Astrocyte (in vitro differentiated cells and primary cell): Measurements from ENCODE around the gene KRT6C. TPM values are rescaled to one million over a fixed set of nuclear protein-coding genes. Genes with fewer than 3 reads are reported as not detected.

ENCODE experiments used
- DNase-seq: peaks from one replicate; pipeline ENCODE4 v3.0.0-alpha.2; 2010; ENCODE audit warnings: low read depth
- FAIRE-seq: peaks from 2 replicates; lab custom pipeline; 2011; peaks lifted over from hg19 to GRCh38; lab: Jason Lieb, UNC
- H2AFZ ChIP-seq: 2 replicates; pipeline ENCODE4 v1.6.0; 2012; ENCODE audit warnings: low read depth, low read length, inconsistent platforms
- H3K27ac ChIP-seq: 2 replicates; pipeline ENCODE4 v1.5.1; 2011; ENCODE audit warnings: low read depth, low read length, inconsistent platforms
- H3K27me3 ChIP-seq: 2 replicates; pipeline ENCODE4 v1.6.0; 2011; ENCODE audit warnings: low read length, inconsistent platforms; ENCODE audit not compliant: insufficient read depth
- H3K36me3 ChIP-seq: 2 replicates; pipeline ENCODE4 v1.5.1; 2011; ENCODE audit warnings: low read length, inconsistent platforms; ENCODE audit not compliant: insufficient read depth
- H3K4me1 ChIP-seq: 2 replicates; pipeline ENCODE4 v1.5.1; 2011; ENCODE audit warnings: low read length, inconsistent platforms; ENCODE audit not compliant: insufficient read depth
- H3K4me2 ChIP-seq: 2 replicates; pipeline ENCODE4 v1.6.0; 2012; ENCODE audit warnings: low read length, inconsistent platforms
- H3K4me3 ChIP-seq: 2 replicates; pipeline ENCODE4 v1.5.1; 2011; ENCODE audit warnings: low read depth, mild to moderate bottlenecking, low read length, inconsistent platforms; ENCODE audit not compliant: insufficient read depth
- H3K79me2 ChIP-seq: 2 replicates; pipeline ENCODE4 v1.6.0; 2012; ENCODE audit warnings: mild to moderate bottlenecking, low read length, inconsistent platforms; ENCODE audit not compliant: insufficient read depth
- H3K9ac ChIP-seq: 2 replicates; pipeline ENCODE4 v1.6.0; 2012; ENCODE audit warnings: mild to moderate bottlenecking, low read length, inconsistent platforms
- H3K9me3 ChIP-seq: 2 replicates; pipeline ENCODE4 v1.5.1; 2012; ENCODE audit warnings: low read depth, mild to moderate bottlenecking, low read length, inconsistent platforms; ENCODE audit not compliant: insufficient read depth
- H4K20me1 ChIP-seq: 2 replicates; pipeline ENCODE4 v1.6.0; 2012; ENCODE audit warnings: low read length, inconsistent platforms; ENCODE audit not compliant: insufficient read depth
- H3K27ac Mint-ChIP-seq: one replicate; pipeline ENCODE4 v1.8.0; 2021; ENCODE audit warnings: mild to moderate bottlenecking, mixed read lengths; ENCODE audit not compliant: unreplicated experiment
- H3K27me3 Mint-ChIP-seq: one replicate; pipeline ENCODE4 v1.8.0; 2021; ENCODE audit warnings: low read depth, mixed read lengths; ENCODE audit not compliant: unreplicated experiment
- H3K36me3 Mint-ChIP-seq: one replicate; pipeline ENCODE4 v1.8.0; 2021; ENCODE audit warnings: low read depth, mixed read lengths; ENCODE audit not compliant: unreplicated experiment
- H3K4me1 Mint-ChIP-seq: one replicate; pipeline ENCODE4 v1.8.0; 2021; ENCODE audit warnings: low read depth, mixed read lengths; ENCODE audit not compliant: unreplicated experiment
- H3K4me3 Mint-ChIP-seq: one replicate; pipeline ENCODE4 v1.8.0; 2021; ENCODE audit warnings: mild to moderate bottlenecking, moderate library complexity, mixed read lengths; ENCODE audit not compliant: unreplicated experiment
- H3K9me3 Mint-ChIP-seq: one replicate; pipeline ENCODE4 v1.8.0; 2021; ENCODE audit warnings: mild to moderate bottlenecking, mixed read lengths; ENCODE audit not compliant: unreplicated experiment
- EZH2 ChIP-seq: IDR thresholded peaks from 2 replicates; pipeline ENCODE4 v1.6.1; 2012; ENCODE audit warnings: mild to moderate bottlenecking, low read length, inconsistent platforms; ENCODE audit not compliant: insufficient read depth
- total RNA-seq: library from RNA; stranded (reverse); gene quantifications from 2 replicates; pipeline ENCODE4 v1.2.1, GENCODE V29; 2021
- TF ChIP-seq, protein P1 (sequence below): IDR thresholded peaks from 2 replicates; pipeline ENCODE4 v1.5.1; 2011; ENCODE audit warnings: low read depth, mild to moderate bottlenecking, inconsistent platforms, low read length, moderate library complexity; ENCODE audit not compliant: insufficient read depth

Gene KRT6C
- total RNA-seq, 1 donor from 2014 or later: not detected

DNA sequence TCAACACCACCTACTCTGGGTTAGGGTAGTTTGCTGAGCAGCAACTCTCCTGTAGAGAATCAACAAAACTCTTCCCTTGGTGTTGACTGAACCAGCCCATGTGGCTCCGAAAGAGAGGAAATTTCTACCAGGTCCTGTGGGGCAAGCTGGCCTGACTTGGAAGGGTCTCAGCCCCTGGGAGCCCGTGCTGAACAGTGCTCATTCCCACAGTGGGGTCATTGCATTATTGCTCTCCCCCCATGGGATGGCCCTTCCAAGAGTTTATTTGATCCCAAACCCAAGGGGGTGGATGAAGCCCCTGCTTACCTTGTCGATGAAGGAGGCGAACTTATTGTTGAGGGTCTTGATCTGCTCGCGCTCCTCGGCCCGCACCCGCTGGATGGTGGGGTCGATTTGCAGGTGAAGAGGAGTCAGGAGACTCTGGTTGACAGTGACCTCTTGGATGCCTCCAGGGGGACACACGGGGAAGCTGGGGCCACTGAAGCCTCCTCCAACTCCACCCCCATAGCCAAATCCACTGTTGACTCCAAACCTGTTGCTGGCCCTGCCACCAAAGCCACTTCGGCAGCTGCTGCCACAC is 40.0 kb downstream of the KRT6C start:
- FAIRE-seq (no peak), DNase-seq (no peak)
- peaks cover 50% of the 10 kb centered on the region for H3K27me3 Mint-ChIP-seq
- no peak overlapping the region for H3K9ac ChIP-seq
- no peaks in the 10 kb centered on the region for H3K79me2 ChIP-seq
- TF ChIP-seq, protein P1, sequence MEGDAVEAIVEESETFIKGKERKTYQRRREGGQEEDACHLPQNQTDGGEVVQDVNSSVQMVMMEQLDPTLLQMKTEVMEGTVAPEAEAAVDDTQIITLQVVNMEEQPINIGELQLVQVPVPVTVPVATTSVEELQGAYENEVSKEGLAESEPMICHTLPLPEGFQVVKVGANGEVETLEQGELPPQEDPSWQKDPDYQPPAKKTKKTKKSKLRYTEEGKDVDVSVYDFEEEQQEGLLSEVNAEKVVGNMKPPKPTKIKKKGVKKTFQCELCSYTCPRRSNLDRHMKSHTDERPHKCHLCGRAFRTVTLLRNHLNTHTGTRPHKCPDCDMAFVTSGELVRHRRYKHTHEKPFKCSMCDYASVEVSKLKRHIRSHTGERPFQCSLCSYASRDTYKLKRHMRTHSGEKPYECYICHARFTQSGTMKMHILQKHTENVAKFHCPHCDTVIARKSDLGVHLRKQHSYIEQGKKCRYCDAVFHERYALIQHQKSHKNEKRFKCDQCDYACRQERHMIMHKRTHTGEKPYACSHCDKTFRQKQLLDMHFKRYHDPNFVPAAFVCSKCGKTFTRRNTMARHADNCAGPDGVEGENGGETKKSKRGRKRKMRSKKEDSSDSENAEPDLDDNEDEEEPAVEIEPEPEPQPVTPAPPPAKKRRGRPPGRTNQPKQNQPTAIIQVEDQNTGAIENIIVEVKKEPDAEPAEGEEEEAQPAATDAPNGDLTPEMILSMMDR: no peak
- TF ChIP-seq EZH2: no peak
- H3K36me3 ChIP-seq: no peaks in the 10 kb centered on the region
- H3K27me3 ChIP-seq: peaks cover 23% of the 10 kb centered on the region
- no peak overlapping the region for H2AFZ ChIP-seq
- H3K4me1 Mint-ChIP-seq: peaks cover 24% of the 10 kb centered on the region
- H3K4me1 ChIP-seq: peaks cover 11% of the 10 kb centered on the region
- no peak overlapping the region for H3K4me3 ChIP-seq
- H3K9me3 Mint-ChIP-seq: peaks cover 6% of the 10 kb centered on the region
- no peak overlapping the region for H3K4me2 ChIP-seq
- H3K36me3 Mint-ChIP-seq: peaks cover under 1% of the 10 kb centered on the region
- no peak overlapping the region for H3K27ac Mint-ChIP-seq
- no peak overlapping the region for H3K4me3 Mint-ChIP-seq
- no peak overlapping the region for H3K27ac ChIP-seq
- no peaks in the 10 kb centered on the region for H4K20me1 ChIP-seq
- no peaks in the 10 kb centered on the region for H3K9me3 ChIP-seq

DNA sequence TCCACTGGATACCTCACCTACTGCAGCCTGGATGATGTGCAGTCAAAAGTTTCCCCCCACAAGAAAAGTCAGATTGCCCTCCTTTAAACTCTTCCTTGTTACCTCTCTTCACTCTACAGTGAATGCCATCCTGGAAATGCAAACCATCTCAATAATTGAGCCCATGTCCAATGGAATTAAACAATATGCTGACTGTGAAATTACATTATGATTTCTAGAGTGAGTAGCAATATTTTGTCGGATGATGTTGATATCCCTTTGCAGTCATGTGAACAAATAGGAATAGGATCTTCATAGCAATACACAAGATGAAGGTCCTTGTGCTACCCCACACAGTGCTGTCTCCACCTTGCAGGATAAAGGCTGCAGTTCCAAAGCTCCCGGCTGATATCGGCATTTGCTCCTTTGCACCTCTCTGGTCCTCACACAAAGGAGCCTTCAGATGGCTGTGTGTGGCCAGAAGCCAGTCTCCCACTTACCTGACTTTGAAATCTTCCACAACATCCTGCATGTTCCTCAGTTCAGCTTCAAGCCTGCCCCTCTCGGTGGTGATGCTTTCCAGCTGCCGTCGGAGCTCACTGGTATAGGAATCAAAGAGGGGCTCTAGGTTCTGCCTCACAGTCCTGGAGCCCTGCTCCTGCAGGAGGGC is 40.9 kb downstream of the KRT6C start:
- H3K9me3 ChIP-seq: no peaks in the 10 kb centered on the region
- FAIRE-seq: no peak
- TF ChIP-seq, protein P1: no peak
- TF ChIP-seq EZH2: no peak
- no peak overlapping the region for H3K4me3 ChIP-seq
- H3K36me3 ChIP-seq: no peaks in the 10 kb centered on the region
- H3K4me1 Mint-ChIP-seq: peaks cover 24% of the 10 kb centered on the region
- no peak for DNase-seq
- H3K79me2 ChIP-seq: no peaks in the 10 kb centered on the region
- H3K4me3 Mint-ChIP-seq: no peak overlapping the region
- peaks cover 6% of the 10 kb centered on the region for H3K9me3 Mint-ChIP-seq
- no peak overlapping the region for H3K9ac ChIP-seq
- no peak overlapping the region for H3K4me2 ChIP-seq
- no peak overlapping the region for H3K27ac ChIP-seq
- H3K27me3 Mint-ChIP-seq: peaks cover 53% of the 10 kb centered on the region
- H3K4me1 ChIP-seq: peaks cover 11% of the 10 kb centered on the region
- no peak overlapping the region for H3K27ac Mint-ChIP-seq
- no peak overlapping the region for H2AFZ ChIP-seq
- H4K20me1 ChIP-seq: no peaks in the 10 kb centered on the region
- H3K36me3 Mint-ChIP-seq: peaks cover 3% of the 10 kb centered on the region
- peaks cover 24% of the 10 kb centered on the region for H3K27me3 ChIP-seq

DNA sequence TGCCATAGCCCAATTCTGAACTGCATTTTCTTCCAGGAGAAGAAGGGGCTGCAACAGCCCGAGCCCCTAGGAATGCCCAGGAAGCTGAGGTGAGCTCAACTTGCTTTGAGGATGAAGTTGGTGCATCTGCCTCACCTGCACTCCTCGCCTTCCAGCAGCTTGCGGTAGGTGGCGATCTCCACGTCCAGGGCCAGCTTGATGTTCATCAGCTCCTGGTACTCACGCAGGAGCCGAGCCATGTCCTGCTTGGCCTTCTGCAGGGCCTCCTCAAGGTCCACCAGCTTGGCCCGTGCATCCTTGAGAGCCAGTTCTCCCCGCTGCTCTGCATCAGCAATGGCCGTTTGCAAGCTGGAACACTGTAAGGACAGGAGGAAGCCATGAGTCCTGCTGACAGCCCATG is 45.5 kb downstream of the KRT6C start:
- no peak overlapping the region for H3K27ac ChIP-seq
- H3K4me3 ChIP-seq: no peak overlapping the region
- Mint-ChIP-seq H3K27ac (no peak overlapping the region), H3K9me3 (peaks cover 6% of the 10 kb centered on the region), H3K36me3 (peaks cover 3% of the 10 kb centered on the region), H3K27me3 (peaks cover 64% of the 10 kb centered on the region), H3K4me1 (peaks cover 4% of the 10 kb centered on the region), H3K4me3 (no peak overlapping the region)
- H3K79me2 ChIP-seq: no peaks in the 10 kb centered on the region
- no peak for TF ChIP-seq EZH2
- TF ChIP-seq, protein P1: no peak
- H4K20me1 ChIP-seq: no peaks in the 10 kb centered on the region
- H3K4me1 ChIP-seq: no peaks in the 10 kb centered on the region
- H2AFZ ChIP-seq: no peak overlapping the region
- H3K27me3 ChIP-seq: peaks cover 27% of the 10 kb centered on the region
- H3K4me2 ChIP-seq: no peak overlapping the region
- H3K36me3 ChIP-seq: no peaks in the 10 kb centered on the region
- DNase-seq (no peak), FAIRE-seq (no peak)
- H3K9ac ChIP-seq: no peak overlapping the region
- no peaks in the 10 kb centered on the region for H3K9me3 ChIP-seq
